ENCODE measurements around the gene PDSS2. TPM values are rescaled to one million over a fixed set of nuclear protein-coding genes. Genes with fewer than 3 reads are reported as not detected.

The PDSS2 gene
- total and polyA plus RNA-seq, 2 of the 8 experiments (the other 6 are each of a cell fraction or from before 2014, with no cell fraction given): 10.7 to 16.1 TPM

GRCh38 chr6:107386340-107386739 lies 73.0 kb downstream of the PDSS2 start (continued):
- TF ChIP-seq RNF2 (IDR thresholded peaks at IDR 0.05; ENCODE audit: borderline replicate concordance, low read depth, low read length, missing control alignments, poor library complexity, severe bottlenecking): no peak
